Measurements from ENCODE around the gene AMPH.

GRCh38 chr7:38427279-38427955 is 203.8 kb downstream of the AMPH start:
- TF ChIP-seq CTCF (IDR thresholded peaks at IDR 0.05) (no peak), EP300 (IDR thresholded peaks at IDR 0.05) (no peak), POLR2A (IDR thresholded peaks at IDR 0.05) (no peak)

All from tibial nerve (tissue), 4 donors.